Lower leg skin (tissue), 3 donors: Measurements from ENCODE around the gene SMIM41.

Experiments used
- CTCF ChIP-seq, 3 donors: fragments of 450-650 bp; IDR thresholded peaks; one replicate each; pipeline ENCODE4 v1.5.1; 2016; ENCODE audit warnings: antibody characterized with exemption in 3 of 3, mild to moderate bottlenecking in 3 of 3, moderate library complexity in 2 of 3
- POLR2A ChIP-seq, 2 donors: fragments of 450-650 bp; IDR thresholded peaks; one replicate each; pipeline ENCODE4 v1.6.1; 2016 to 2017; ENCODE audit warnings: antibody characterized with exemption in 2 of 2, mild to moderate bottlenecking in 1 of 2, moderate library complexity in 1 of 2

GRCh38 chr12:52063082-52063924 is 16.2 kb upstream of the SMIM41 start:
- no peak for TF ChIP-seq POLR2A (IDR thresholded peaks at IDR 0.05)
- no peak for TF ChIP-seq CTCF (IDR thresholded peaks at IDR 0.05)
